ENCODE data around the gene ABLIM3. TPM values are rescaled to one million over a fixed set of nuclear protein-coding genes. Genes with fewer than 3 reads are reported as not detected.

ABLIM3 gene
- total RNA-seq, 1 donor from 2014 or later = 3.7 TPM

DNA sequence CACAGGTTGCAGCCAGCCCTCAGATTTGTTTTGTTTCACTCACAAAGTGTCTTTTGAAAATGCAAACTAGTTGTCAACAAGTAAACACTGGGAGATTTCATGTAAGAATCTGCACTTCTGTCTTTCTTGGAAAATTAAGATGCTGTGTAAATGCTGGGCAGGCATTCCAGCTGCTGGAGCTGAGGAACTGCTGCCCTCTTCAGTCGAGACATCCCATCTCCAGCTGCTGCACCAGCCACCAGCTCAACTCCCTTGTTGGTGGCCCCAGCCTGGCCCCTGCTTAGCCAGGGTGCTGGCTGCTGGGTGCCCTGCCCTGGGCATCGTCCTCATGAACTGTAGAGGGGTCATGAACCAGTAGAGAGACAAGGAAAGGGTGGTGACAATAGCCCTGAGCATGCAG lies 97.2 kb downstream of the ABLIM3 start:
- TF ChIP-seq, protein P1, sequence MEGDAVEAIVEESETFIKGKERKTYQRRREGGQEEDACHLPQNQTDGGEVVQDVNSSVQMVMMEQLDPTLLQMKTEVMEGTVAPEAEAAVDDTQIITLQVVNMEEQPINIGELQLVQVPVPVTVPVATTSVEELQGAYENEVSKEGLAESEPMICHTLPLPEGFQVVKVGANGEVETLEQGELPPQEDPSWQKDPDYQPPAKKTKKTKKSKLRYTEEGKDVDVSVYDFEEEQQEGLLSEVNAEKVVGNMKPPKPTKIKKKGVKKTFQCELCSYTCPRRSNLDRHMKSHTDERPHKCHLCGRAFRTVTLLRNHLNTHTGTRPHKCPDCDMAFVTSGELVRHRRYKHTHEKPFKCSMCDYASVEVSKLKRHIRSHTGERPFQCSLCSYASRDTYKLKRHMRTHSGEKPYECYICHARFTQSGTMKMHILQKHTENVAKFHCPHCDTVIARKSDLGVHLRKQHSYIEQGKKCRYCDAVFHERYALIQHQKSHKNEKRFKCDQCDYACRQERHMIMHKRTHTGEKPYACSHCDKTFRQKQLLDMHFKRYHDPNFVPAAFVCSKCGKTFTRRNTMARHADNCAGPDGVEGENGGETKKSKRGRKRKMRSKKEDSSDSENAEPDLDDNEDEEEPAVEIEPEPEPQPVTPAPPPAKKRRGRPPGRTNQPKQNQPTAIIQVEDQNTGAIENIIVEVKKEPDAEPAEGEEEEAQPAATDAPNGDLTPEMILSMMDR (IDR thresholded peaks at IDR 0.05; ENCODE audit: insufficient read depth, low read length, severe bottlenecking) = no peak
- H3K27me3 ChIP-seq (ENCODE audit: control insufficient read depth, insufficient read depth, low read length) = no peaks in the 10 kb centered on the region
- peaks cover 3% of the 10 kb centered on the region for H3K36me3 ChIP-seq (ENCODE audit: control insufficient read depth, insufficient read depth, low read length)
- DNase-seq (ENCODE audit: low read depth) (no peak), FAIRE-seq (no peak)
- no peak overlapping the region for H3K4me3 ChIP-seq (ENCODE audit: low read depth, low read length)

DNA sequence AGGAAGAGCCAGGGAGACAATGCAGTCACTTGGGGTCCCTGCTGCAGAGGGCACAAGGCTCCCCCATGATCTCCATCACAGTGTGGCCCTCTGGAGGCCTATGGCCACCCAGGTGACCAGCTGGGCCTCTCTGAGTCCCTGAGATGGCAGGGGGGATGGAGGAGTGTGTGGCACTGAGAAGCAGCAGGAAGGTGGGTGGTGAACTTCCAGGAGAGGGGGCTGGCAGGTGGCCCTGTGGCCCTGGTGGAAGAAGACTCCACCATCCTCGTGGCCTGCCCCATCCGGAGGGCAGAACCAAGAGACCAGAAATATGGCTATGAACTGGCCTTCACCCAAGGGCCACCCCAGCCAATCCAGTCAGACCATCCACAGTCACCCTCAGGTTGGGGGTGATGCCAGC lies 98.6 kb downstream of the ABLIM3 start:
- FAIRE-seq (peak; percentile 62), DNase-seq (ENCODE audit: low read depth) (no peak)
- H3K36me3 ChIP-seq (ENCODE audit: control insufficient read depth, insufficient read depth, low read length) = no peaks in the 10 kb centered on the region
- TF ChIP-seq, protein P1 (IDR thresholded peaks at IDR 0.05; ENCODE audit: insufficient read depth, low read length, severe bottlenecking) = no peak
- no peaks in the 10 kb centered on the region for H3K27me3 ChIP-seq (ENCODE audit: control insufficient read depth, insufficient read depth, low read length)
- H3K4me3 ChIP-seq (ENCODE audit: low read depth, low read length) = no peak overlapping the region

DNA sequence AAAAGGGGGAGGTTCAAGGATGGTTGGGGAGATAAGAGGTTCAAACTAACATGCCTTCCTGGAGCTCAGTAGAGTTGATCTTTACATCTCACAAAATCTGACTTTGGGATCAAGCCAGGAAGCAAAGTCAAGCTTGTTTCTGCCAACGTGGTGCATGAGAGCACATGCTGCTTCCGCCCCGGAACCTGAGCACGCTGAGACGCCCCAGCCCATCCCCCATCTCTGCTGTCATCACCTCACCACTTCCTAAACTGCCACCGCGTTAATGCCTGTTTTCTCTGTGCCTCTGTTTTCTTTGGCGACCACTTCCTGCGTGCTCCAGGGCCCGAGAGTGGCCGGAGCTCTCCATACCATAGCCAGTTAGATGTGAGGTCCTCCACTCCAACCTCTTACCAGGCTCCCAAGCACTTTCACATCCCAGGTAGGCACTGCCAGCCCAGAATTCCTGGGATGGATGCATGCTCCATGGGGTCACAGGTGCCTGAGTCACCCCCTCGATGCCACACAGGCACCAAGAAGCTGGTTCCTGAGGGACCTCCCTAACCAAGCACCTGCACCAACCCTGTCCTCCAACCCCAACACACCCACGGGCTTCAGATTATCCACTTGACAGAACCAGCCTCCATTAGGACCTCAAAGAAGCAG lies 99.2 kb downstream of the ABLIM3 start:
- FAIRE-seq = peak; percentile 72
- TF ChIP-seq, protein P1 (IDR thresholded peaks at IDR 0.05; ENCODE audit: insufficient read depth, low read length, severe bottlenecking) = no peak
- no peak overlapping the region for H3K4me3 ChIP-seq (ENCODE audit: low read depth, low read length)
- no peaks in the 10 kb centered on the region for H3K27me3 ChIP-seq (ENCODE audit: control insufficient read depth, insufficient read depth, low read length)
- peak; percentile 63 for DNase-seq (ENCODE audit: low read depth)
- no peaks in the 10 kb centered on the region for H3K36me3 ChIP-seq (ENCODE audit: control insufficient read depth, insufficient read depth, low read length)

DNA sequence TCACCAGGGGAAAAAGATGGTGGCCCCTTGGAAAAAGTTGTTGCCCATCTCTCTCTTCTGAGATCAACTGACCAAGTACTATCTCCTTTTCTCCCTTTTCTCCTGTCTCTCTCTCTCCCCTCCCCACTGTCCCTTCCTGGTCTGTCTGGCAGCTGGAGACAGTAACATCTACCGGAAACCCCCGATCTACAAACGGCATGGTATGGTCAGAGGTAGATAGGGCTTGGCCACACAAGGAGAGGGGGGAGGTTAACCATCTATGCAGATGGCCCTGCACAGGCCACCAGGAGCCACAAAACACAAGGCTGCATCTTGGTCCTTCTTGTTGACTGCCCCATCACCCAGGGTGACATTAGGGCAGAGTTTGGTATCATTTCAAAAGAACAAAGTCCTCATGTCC lies 101.0 kb downstream of the ABLIM3 start:
- TF ChIP-seq, protein P1 (IDR thresholded peaks at IDR 0.05; ENCODE audit: insufficient read depth, low read length, severe bottlenecking) = no peak
- H3K27me3 ChIP-seq (ENCODE audit: control insufficient read depth, insufficient read depth, low read length) = no peaks in the 10 kb centered on the region
- DNase-seq (ENCODE audit: low read depth) = no peak
- no peaks in the 10 kb centered on the region for H3K36me3 ChIP-seq (ENCODE audit: control insufficient read depth, insufficient read depth, low read length)
- FAIRE-seq = peak; percentile 13
- H3K4me3 ChIP-seq (ENCODE audit: low read depth, low read length) = no peak overlapping the region

DNA sequence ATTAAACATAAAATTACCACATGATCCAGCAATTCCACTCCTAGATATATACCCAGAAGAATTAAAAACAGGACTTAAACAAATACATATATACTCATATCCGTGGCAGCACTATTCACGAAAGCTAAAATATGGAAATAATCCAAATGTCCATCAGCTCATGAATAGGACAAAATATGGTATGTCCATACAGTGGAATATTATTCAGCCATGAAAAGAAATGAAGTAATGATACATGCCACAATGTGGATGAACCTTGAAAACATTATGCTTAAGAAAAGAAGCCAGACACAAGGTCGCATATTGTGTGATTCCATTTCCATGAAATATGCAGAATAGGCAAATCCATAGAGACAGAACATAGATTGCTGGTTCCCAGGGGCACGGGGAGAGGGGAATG lies 105.6 kb downstream of the ABLIM3 start:
- FAIRE-seq (no peak), DNase-seq (ENCODE audit: low read depth) (no peak)
- Histone ChIP-seq H3K27me3 (ENCODE audit: control insufficient read depth, insufficient read depth, low read length) (no peaks in the 10 kb centered on the region), H3K4me3 (ENCODE audit: low read depth, low read length) (no peak overlapping the region), H3K36me3 (ENCODE audit: control insufficient read depth, insufficient read depth, low read length) (peaks cover 1% of the 10 kb centered on the region)
- TF ChIP-seq, protein P1 (IDR thresholded peaks at IDR 0.05; ENCODE audit: insufficient read depth, low read length, severe bottlenecking) = no peak

DNA sequence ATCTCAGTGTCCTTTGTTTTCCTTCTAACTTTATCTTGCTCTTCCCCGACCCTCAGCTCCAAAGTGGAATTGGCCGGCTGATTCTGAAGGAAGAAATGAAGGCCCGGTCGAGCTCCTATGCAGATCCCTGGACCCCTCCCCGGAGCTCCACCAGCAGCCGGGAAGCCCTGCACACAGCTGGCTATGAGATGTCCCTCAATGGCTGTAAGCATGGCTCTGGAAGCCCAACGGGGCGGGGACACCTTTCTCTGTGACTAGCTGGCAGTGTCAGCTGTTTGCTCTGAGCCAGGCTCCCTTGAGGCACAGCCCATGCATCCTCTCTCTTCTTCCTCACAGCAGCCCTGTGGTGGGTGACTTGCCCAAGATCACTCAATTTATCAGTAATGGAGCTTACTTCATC lies 106.4 kb downstream of the ABLIM3 start:
- no peak overlapping the region for H3K4me3 ChIP-seq (ENCODE audit: low read depth, low read length)
- TF ChIP-seq, protein P1 (IDR thresholded peaks at IDR 0.05; ENCODE audit: insufficient read depth, low read length, severe bottlenecking) = no peak
- no peaks in the 10 kb centered on the region for H3K27me3 ChIP-seq (ENCODE audit: control insufficient read depth, insufficient read depth, low read length)
- H3K36me3 ChIP-seq (ENCODE audit: control insufficient read depth, insufficient read depth, low read length) = peaks cover 1% of the 10 kb centered on the region
- DNase-seq (ENCODE audit: low read depth) (no peak), FAIRE-seq (no peak)
